K562 (cell line): ENCODE data around the gene SIGLEC7. TPM values are rescaled to one million over a fixed set of nuclear protein-coding genes. Genes with fewer than 3 reads are reported as not detected.

Experiments
- ATAC-seq: fragments of 200-7000 bp; cut with Tn5 transposase; 3 replicates; pipeline ENCODE4 v1.9.1; 2020; ENCODE audit warnings: moderate library complexity
- BruUV-seq: library from RNA; stranded (reverse); fragments of 400-500 nt; replicated peaks from 2 replicates; lab custom pipeline; 2021; lab: Mats Ljungman, UMichigan
- CTCF ChIA-PET: fragments of 300-600 bp; formaldehyde crosslinking; extraction: SDS; loops from one replicate; lab custom pipeline; 2021; ENCODE audit warnings: low intra/inter-chr PET ratio; lab: Yijun Ruan, JAX
- POLR2A ChIA-PET: fragments of 300-600, 350-650 bp; sonication (Branson Sonifier 250); formaldehyde crosslinking; extraction: SDS; loops from one replicate; lab custom pipeline; 2021; ENCODE audit warnings: antibody characterized with exemption, inconsistent platforms; lab: Yijun Ruan, JAX
- DNase-seq, 4 experiments: peaks; one replicate each; pipeline versions ENCODE4 v3.0.0 to v3.0.0-alpha.2; 2011 to 2018; ENCODE audit warnings: low spot score in 3 of 4, mixed read lengths in 3 of 4; ENCODE audit errors: extremely low read depth in 1 of 4
- FAIRE-seq: peaks from 2 replicates; lab custom pipeline; 2011; peaks lifted over from hg19 to GRCh38; lab: Jason Lieb, UNC
- H2AFZ ChIP-seq: 2 replicates; pipeline ENCODE4 v1.6.0; 2011; ENCODE audit warnings: low read depth, low read length, control low read depth, inconsistent platforms
- H3K27ac ChIP-seq: fragments of 200-600 bp; 3 replicates; pipeline ENCODE4 v1.8.0; 2011; ENCODE audit warnings: low read depth, mild to moderate bottlenecking, control low read depth, inconsistent platforms, low read length, moderate library complexity, mixed read lengths; ENCODE audit errors: extremely low read depth
- H3K27me3 ChIP-seq, 2 experiments: fragments of 300-600 bp in 1 of 2; 2 replicates in 1 of 2; 3 replicates in 1 of 2; pipeline versions ENCODE4 v1.6.0 to v1.8.0; 2011; ENCODE audit warnings: inconsistent platforms in 2 of 2, low read length in 2 of 2, mild to moderate bottlenecking in 1 of 2, mixed read lengths in 1 of 2, moderate library complexity in 1 of 2; ENCODE audit not compliant: control insufficient read depth in 2 of 2, insufficient read depth in 2 of 2
- H3K36me3 ChIP-seq: fragments of 300-600 bp; 3 replicates; pipeline ENCODE4 v1.8.0; 2011; ENCODE audit warnings: mild to moderate bottlenecking, low read length, inconsistent platforms; ENCODE audit not compliant: control insufficient read depth, insufficient read depth
- H3K4me1 ChIP-seq, 2 experiments: fragments of 200-600 bp in 1 of 2; replicated peaks in 1 of 2; 2 replicates in 1 of 2; 3 replicates in 1 of 2; pipeline versions ENCODE4 v1.5.1 to v1.8.0; 2011; ENCODE audit warnings: inconsistent platforms in 2 of 2, low read length in 2 of 2, mild to moderate bottlenecking in 1 of 2, mixed read lengths in 1 of 2, moderate library complexity in 1 of 2; ENCODE audit not compliant: control insufficient read depth in 2 of 2, insufficient read depth in 2 of 2
- H3K4me2 ChIP-seq: 2 replicates; pipeline ENCODE4 v1.6.1; 2011; ENCODE audit warnings: low read length, control low read depth, inconsistent platforms, mixed read lengths; ENCODE audit not compliant: insufficient read depth
- H3K4me3 ChIP-seq: fragments of 200-600 bp; sonication (generic), shearing (Covaris generic); 2 replicates; pipeline ENCODE4 v1.5.1; 2016; ENCODE audit warnings: control low read depth, inconsistent platforms
- H3K79me2 ChIP-seq: fragments of 200-600 bp; 3 replicates; pipeline ENCODE4 v1.8.0; 2011; ENCODE audit warnings: low read length, inconsistent platforms; ENCODE audit not compliant: control insufficient read depth, insufficient read depth
- H3K9ac ChIP-seq, 2 experiments: 2 replicates each; pipeline versions ENCODE4 v1.6.0 to v1.6.1; 2011; ENCODE audit warnings: low read depth in 2 of 2, low read length in 2 of 2, control low read depth in 1 of 2, inconsistent platforms in 1 of 2, mild to moderate bottlenecking in 1 of 2, mixed read lengths in 1 of 2; ENCODE audit not compliant: insufficient read depth in 1 of 2
- H3K9me1 ChIP-seq: one replicate; pipeline ENCODE4 v1.6.0; 2011; ENCODE audit warnings: inconsistent platforms, mild to moderate bottlenecking, low read length, moderate library complexity; ENCODE audit not compliant: control insufficient read depth, insufficient read depth
- H3K9me3 ChIP-seq: replicated peaks from 2 replicates; pipeline ENCODE4 v1.5.1; 2011; ENCODE audit warnings: low read depth, low read length, inconsistent platforms; ENCODE audit not compliant: control insufficient read depth, insufficient read depth
- H4K20me1 ChIP-seq: replicated peaks from 2 replicates; pipeline ENCODE4 v1.6.1; 2011; ENCODE audit warnings: low read length, inconsistent platforms, mixed read lengths; ENCODE audit not compliant: control insufficient read depth, insufficient read depth
- ARID1B ChIP-seq: fragments of 450-650 bp; IDR thresholded peaks from 2 replicates; pipeline ENCODE4 v1.6.1; 2016; ENCODE audit warnings: antibody characterized with exemption, mild to moderate bottlenecking, inconsistent platforms
- MTA3 ChIP-seq: fragments of 450-650 bp; formaldehyde crosslinking; IDR thresholded peaks from 2 replicates; pipeline ENCODE4 v1.6.1; 2017; ENCODE audit warnings: mild to moderate bottlenecking, borderline replicate concordance
- PHF20 ChIP-seq: fragments of 450-650 bp; IDR thresholded peaks from 2 replicates; pipeline ENCODE4 v1.6.1; 2018; ENCODE audit not compliant: partially characterized antibody
- SIN3A ChIP-seq, 2 experiments: fragments of 150-350 bp in 1 of 2; IDR thresholded peaks; 2 replicates each; pipeline ENCODE4 v1.6.1; 2011 to 2016; ENCODE audit warnings: borderline replicate concordance in 2 of 2, low read depth in 2 of 2, low read length in 2 of 2, mild to moderate bottlenecking in 2 of 2, moderate library complexity in 2 of 2; ENCODE audit not compliant: control insufficient read depth in 1 of 2
- VEZF1 ChIP-seq: fragments of 200-800 bp; sonication (Bioruptor generic); IDR thresholded peaks from 2 replicates; pipeline ENCODE4 v1.6.1; 2017; ENCODE audit warnings: missing genetic modification characterization, missing compliant biosample characterization
- ZBTB40 ChIP-seq, 2 experiments: fragments of 450-650 bp in 1 of 2; sonication (generic) in 1 of 2; formaldehyde crosslinking in 1 of 2; IDR thresholded peaks; 2 replicates each; pipeline versions ENCODE4 v1.7.1 to v1.9.0; 2016 to 2022; ENCODE audit warnings: inconsistent platforms in 1 of 2, mild to moderate bottlenecking in 1 of 2, missing genetic modification reagents in 1 of 2
- ZNF76 ChIP-seq: fragments of 250-450 bp; sonication (Bioruptor Pico); IDR thresholded peaks from 2 replicates; pipeline ENCODE4 v1.4.0; 2020; ENCODE audit warnings: mild to moderate bottlenecking, moderate library complexity, borderline replicate concordance
- WGBS: fragments of 100-300 bp; shearing (Covaris generic); methylation state at CpG from one replicate; pipeline ENCODE4 v1.1.6; 2016; ENCODE audit warnings: low coverage, mixed read lengths; ENCODE audit not compliant: insufficient coverage; ENCODE audit errors: missing lambda C conversion rate; 5-methylcytosine and 5-hydroxymethylcytosine counted together
- in situ Hi-C: fragments of 300-500 bp; cut with MboI; formaldehyde crosslinking; loops from 4 replicates; pipeline ENCODE4 v1.15.0; 2018; ENCODE audit warnings: inconsistent platforms, mixed read lengths
- intact Hi-C: fragments of 100-400 bp; cut with micrococcal nuclease; formaldehyde crosslinking; loops from 2 replicates; pipeline ENCODE4 v1.14.2; 2022
- polyA plus RNA-seq, 8 experiments: library from polyadenylated mRNA; depleted of rRNA in 4 of 8; stranded (reverse) in 5 of 8; unstranded in 3 of 8; fragments of >200 nt; fragmentation: Nextera tagmentation in 2 of 8; fragmentation: Illumina TruSeq in 1 of 8; extraction: Ambion mirVana in 2 of 8; extraction: Trizol in 1 of 8; gene quantifications; 2 replicates each; pipeline versions ENCODE4 v1.2.1 to v1.2.3, GENCODE V29; 2011 to 2014; ENCODE audit warnings: inconsistent platforms in 1 of 8, missing spikeins in 1 of 8
- total RNA-seq, 7 experiments: library from RNA; depleted of rRNA in 6 of 7; stranded (reverse); fragments of >200 nt in 6 of 7; fragmentation: Illumina TruSeq in 2 of 7; extraction: Trizol in 2 of 7; gene quantifications; 2 replicates each; pipeline versions ENCODE4 v1.2.1 to v1.2.3, GENCODE V29; 2011 to 2021; ENCODE audit warnings: low replicate concordance in 1 of 7

SIGLEC7 gene
- total and polyA plus RNA-seq, 9 of the 15 experiments (the other 6 are each of a cell fraction or from before 2014, with no cell fraction given): 0.10 to 0.12 TPM; not detected in 7

GRCh38 chr19:51108066-51108804 lies 33.9 kb upstream of the SIGLEC7 start, which contains the start of gene CTU1:
Gene CTU1 (minus strand): TSS chr19:51108409. CDS start chr19:51104569, 3,840 bp downstream.
- H3K27ac ChIP-seq: peak within 1 kb of the TSS; percentile 81
- no peaks in the 10 kb centered on the region for H3K9me3 ChIP-seq
- ChIA-PET CTCF (interaction anchor here (1.5 kb wide), 1 partner anchor 14 kb away, joined by 5 read pairs; no protein-coding TSS in a partner anchor), POLR2A (interaction anchor here (0.6 to 1.0 kb wide), 3 partner anchors 16 to 106 kb away, joined by 3 to 4 read pairs (median 4); partner anchors contain the start of gene SIGLEC9)
- FAIRE-seq (peak; percentile 100), DNase-seq (peak; percentile 94 to 99 (median 96)), ATAC-seq (peak; percentile 99)
- peaks cover 9 to 22% of the 10 kb centered on the region in 2 experiments; a peak in 4 of 5 replicates for H3K4me1 ChIP-seq
- WGBS: 2% methylated on average over 40 of the region's 43 CpGs
- peaks cover 28% of the 10 kb centered on the region for H3K79me2 ChIP-seq
- intact Hi-C loops (no loop called here), in situ Hi-C loops (no loop called here)
- peaks cover 3 to 20% of the 10 kb centered on the region in 2 experiments; a peak in 4 of 5 replicates for H3K27me3 ChIP-seq
- no TSS peak for BruUV-seq
- H3K9me1 ChIP-seq: no peaks in the 10 kb centered on the region
- peaks cover 21% of the 10 kb centered on the region; the same call in 2 of the 3 replicates for H3K36me3 ChIP-seq
- H3K9ac ChIP-seq: peak within 1 kb of the TSS; percentile 85 to 94
- H3K4me3 ChIP-seq: peak within 1 kb of the TSS; percentile 63
- peak within 1 kb of the TSS; percentile 92 for H3K4me2 ChIP-seq
- no peaks in the 10 kb centered on the region for H4K20me1 ChIP-seq
- peak within 1 kb of the TSS; percentile 96 for H2AFZ ChIP-seq
- TF ChIP-seq ZBTB40 (IDR thresholded peaks at IDR 0.05): peak; percentile 96
- TF ChIP-seq ZBTB40 (CRISPR knock-in tag; IDR thresholded peaks at IDR 0.05): no peak
- TF ChIP-seq ARID1B: peak; percentile 56; the same call in 1 of the 2 replicates
- TF ChIP-seq MTA3: peak; percentile 71; the same call in 1 of the 2 replicates
- TF ChIP-seq ZNF76 (CRISPR knock-in tag): no peak
- peak; percentile 86 for TF ChIP-seq PHF20
- peak; percentile 93 for TF ChIP-seq VEZF1 (CRISPR knock-in tag)
- TF ChIP-seq SIN3A (IDR thresholded peaks at IDR 0.05; ENCODE audit: borderline replicate concordance in 2 of 2, control insufficient read depth in 1 of 2, low read depth in 2 of 2, low read length in 2 of 2): peak; percentile 78 to 80; a peak in 3 of 4 replicates
